Measurements from ENCODE around the gene SPECC1L. TPM values are rescaled to one million over a fixed set of nuclear protein-coding genes. Genes with fewer than 3 reads are reported as not detected.

The SPECC1L gene
- total and polyA plus RNA-seq, 8 donors, result 6.0 to 53.1 (median 21.8) TPM

DNA sequence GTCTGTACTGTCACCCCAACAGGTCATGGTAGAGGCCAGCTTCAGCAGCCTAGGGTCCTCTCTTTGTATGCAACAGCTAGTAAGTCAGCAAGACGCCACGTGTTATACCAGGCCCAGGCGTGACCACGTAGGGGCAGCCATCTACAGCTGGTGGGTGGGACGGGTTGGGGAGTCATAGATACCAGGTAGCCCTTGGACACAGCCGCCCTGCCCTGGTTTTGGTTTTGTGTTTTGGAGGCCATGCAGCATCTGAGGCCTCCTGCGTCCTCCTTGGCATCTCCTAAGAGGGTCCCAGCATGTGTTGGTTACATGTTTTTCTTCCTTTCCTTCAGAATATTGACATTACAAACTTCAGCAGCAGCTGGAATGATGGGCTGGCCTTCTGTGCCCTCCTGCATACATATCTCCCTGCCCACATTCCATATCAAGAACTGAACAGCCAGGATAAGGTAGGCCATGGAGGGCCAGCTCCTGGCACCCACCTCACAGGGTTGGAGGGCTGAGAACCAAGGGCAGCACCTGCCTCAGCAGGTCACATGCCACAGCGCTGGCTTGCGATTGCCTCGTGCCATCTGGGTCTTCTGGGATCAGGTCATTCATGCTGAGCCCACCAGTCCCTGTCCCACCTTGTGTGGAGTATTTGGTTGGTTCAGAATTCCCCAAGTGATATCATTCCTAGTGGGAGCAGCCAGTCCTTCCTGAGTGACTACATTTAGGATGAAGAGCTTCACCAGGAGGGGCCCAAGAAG is 140.8 kb downstream of the SPECC1L start:
- TF ChIP-seq EP300 (IDR thresholded peaks at IDR 0.05) (no peak), POLR2A (IDR thresholded peaks at IDR 0.05) (no peak), POLR2AphosphoS5 (IDR thresholded peaks at IDR 0.05) (no peak)
- TF ChIP-seq, protein P1, sequence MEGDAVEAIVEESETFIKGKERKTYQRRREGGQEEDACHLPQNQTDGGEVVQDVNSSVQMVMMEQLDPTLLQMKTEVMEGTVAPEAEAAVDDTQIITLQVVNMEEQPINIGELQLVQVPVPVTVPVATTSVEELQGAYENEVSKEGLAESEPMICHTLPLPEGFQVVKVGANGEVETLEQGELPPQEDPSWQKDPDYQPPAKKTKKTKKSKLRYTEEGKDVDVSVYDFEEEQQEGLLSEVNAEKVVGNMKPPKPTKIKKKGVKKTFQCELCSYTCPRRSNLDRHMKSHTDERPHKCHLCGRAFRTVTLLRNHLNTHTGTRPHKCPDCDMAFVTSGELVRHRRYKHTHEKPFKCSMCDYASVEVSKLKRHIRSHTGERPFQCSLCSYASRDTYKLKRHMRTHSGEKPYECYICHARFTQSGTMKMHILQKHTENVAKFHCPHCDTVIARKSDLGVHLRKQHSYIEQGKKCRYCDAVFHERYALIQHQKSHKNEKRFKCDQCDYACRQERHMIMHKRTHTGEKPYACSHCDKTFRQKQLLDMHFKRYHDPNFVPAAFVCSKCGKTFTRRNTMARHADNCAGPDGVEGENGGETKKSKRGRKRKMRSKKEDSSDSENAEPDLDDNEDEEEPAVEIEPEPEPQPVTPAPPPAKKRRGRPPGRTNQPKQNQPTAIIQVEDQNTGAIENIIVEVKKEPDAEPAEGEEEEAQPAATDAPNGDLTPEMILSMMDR (IDR thresholded peaks at IDR 0.05), result no peak
- H3K36me3 ChIP-seq, result peaks cover 34 to 67% (median 63%) of the 10 kb centered on the region in 4 donors

DNA sequence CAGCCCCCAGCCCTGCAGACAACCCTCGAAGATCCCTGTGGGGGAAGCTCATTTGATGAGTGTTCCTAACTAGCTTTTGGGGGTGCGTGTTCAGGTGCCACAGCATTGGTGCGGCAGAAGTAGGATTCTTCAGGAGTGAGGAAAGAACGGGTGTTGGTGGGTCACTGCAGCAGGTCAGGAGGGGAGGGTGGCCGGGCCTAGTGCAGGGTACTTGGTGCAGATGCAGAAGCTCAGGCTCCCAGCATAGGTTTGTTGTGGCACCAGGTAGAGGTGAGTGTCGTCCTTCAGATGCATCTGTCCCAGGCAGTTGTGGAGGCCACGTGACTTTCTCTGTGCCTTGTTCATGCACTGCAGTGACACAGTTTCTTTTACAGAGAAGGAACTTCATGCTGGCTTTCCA is 141.6 kb downstream of the SPECC1L start:
- WGBS, 5 donors, result 83 to 95% (median 85%) methylated on average over 7 of the region's 7 CpGs
- Histone ChIP-seq H3K36me3 (peaks cover 43 to 76% (median 71%) of the 10 kb centered on the region in 4 donors), H3K4me3 (no peak overlapping the region), H3K27ac (no peak overlapping the region), H3K9me3 (no peaks in the 10 kb centered on the region), H3K4me1 (peaks cover 0 to 25% (median 9%) of the 10 kb centered on the region in 4 donors), H3K27me3 (no peaks in the 10 kb centered on the region)
- peak in 1 of 2 donors; percentile 14 for DNase-seq
- intact Hi-C loops (cut with DNase I; ENCODE audit: low total_unique reads), result no loop called here
- TF ChIP-seq POLR2AphosphoS5 (IDR thresholded peaks at IDR 0.05), result no peak
- TF ChIP-seq, protein P1 (IDR thresholded peaks at IDR 0.05), result no peak
- no peak for TF ChIP-seq EP300 (IDR thresholded peaks at IDR 0.05)
- no peak for TF ChIP-seq POLR2A (IDR thresholded peaks at IDR 0.05)

More for the DNA sequence above, 140.8 kb downstream of the SPECC1L start:
- H3K4me1 ChIP-seq, result peaks cover 0 to 34% (median 14%) of the 10 kb centered on the region in 4 donors
- H3K9me3 ChIP-seq, result no peaks in the 10 kb centered on the region
- H3K27me3 ChIP-seq, result no peaks in the 10 kb centered on the region
- 86 to 97% (median 92%) methylated on average over 9 to 10 of the region's 10 CpGs for WGBS, 5 donors
- DNase-seq, result peak in 1 of 2 donors; percentile 22
- H3K4me3 ChIP-seq, result no peak overlapping the region
- H3K27ac ChIP-seq, result no peak overlapping the region
- intact Hi-C loops (cut with DNase I; ENCODE audit: low total_unique reads), result no loop called here

GRCh38 chr22:24413271-24413670 is 142.6 kb downstream of the SPECC1L start:
- 91 to 97% (median 95%) methylated on average over 9 of the region's 9 CpGs for WGBS, 5 donors
- H3K4me1 ChIP-seq, result peaks cover 0 to 15% (median 2%) of the 10 kb centered on the region in 4 donors
- H3K4me3 ChIP-seq, result no peak overlapping the region
- H3K27ac ChIP-seq, result no peak overlapping the region
- H3K36me3 ChIP-seq, result peaks cover 44 to 82% (median 76%) of the 10 kb centered on the region in 4 donors
- H3K27me3 ChIP-seq, result no peaks in the 10 kb centered on the region
- H3K9me3 ChIP-seq, result no peaks in the 10 kb centered on the region
- intact Hi-C loops (cut with DNase I; ENCODE audit: low total_unique reads), result no loop called here
- no peak for DNase-seq
- no peak for TF ChIP-seq POLR2A (IDR thresholded peaks at IDR 0.05)
- TF ChIP-seq EP300 (IDR thresholded peaks at IDR 0.05), result no peak
- no peak for TF ChIP-seq POLR2AphosphoS5 (IDR thresholded peaks at IDR 0.05)
- TF ChIP-seq, protein P1 (IDR thresholded peaks at IDR 0.05), result no peak

DNA sequence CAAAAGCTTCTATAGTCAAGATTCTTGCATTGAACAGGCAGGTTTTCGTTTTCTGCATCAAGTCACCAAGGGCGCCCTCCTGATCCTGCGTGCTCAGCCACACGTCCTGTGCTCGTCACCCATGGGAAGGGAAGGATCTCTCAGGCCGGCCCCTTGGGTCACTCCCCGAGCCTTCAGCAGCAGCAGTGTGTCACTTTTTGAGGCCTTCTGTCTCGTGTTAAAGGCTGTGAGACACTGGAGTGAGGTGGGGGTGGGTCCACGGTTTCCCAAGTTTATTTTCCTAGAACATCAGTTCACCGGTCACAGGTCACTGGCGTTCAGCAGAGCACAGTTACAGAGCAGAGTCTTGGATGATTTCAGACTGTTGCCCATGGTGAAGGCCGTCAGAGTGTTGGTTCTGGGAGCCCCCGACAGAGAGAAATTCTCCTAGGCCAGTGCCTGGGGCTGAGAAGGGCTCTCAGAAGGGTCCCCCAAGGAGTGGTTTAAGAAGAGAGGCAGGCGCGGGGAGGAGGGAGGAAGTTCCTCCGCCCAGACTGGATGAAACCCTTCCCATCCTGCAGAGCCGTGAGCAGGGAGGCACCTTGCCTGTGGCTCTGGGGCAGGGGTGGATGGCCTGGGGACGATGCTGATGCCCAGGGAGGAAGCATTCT is 143.2 kb downstream of the SPECC1L start:
- H3K36me3 ChIP-seq, result peaks cover 44 to 80% (median 74%) of the 10 kb centered on the region in 4 donors
- peaks cover 0 to 9% (median 0%) of the 10 kb centered on the region in 4 donors for H3K4me1 ChIP-seq
- intact Hi-C loops (cut with DNase I; ENCODE audit: low total_unique reads), result no loop called here
- H3K9me3 ChIP-seq, result no peaks in the 10 kb centered on the region
- H3K27ac ChIP-seq, result no peak overlapping the region
- DNase-seq, result no peak
- H3K4me3 ChIP-seq, result no peak overlapping the region
- TF ChIP-seq EP300 (IDR thresholded peaks at IDR 0.05) (no peak), POLR2A (IDR thresholded peaks at IDR 0.05) (no peak), POLR2AphosphoS5 (IDR thresholded peaks at IDR 0.05) (no peak)
- TF ChIP-seq, protein P1 (IDR thresholded peaks at IDR 0.05), result no peak
- no peaks in the 10 kb centered on the region for H3K27me3 ChIP-seq
- 75 to 90% (median 88%) methylated on average over 17 to 18 of the region's 18 CpGs for WGBS, 5 donors

All from stomach (tissue), 9 donors.